Measurements from ENCODE around the gene ATG4B. TPM values are rescaled to one million over a fixed set of nuclear protein-coding genes. Genes with fewer than 3 reads are reported as not detected.

The ATG4B gene
- total RNA-seq, 1 experiment from 2014 or later, result 78.0 TPM

GRCh38 chr2:241676665-241677064 lies 39.2 kb downstream of the ATG4B start:
- no peaks in the 10 kb centered on the region for H3K27me3 ChIP-seq
- DNase-seq, result no peak
- H3K9me3 ChIP-seq (replicated peaks), result no peaks in the 10 kb centered on the region
- H3K27ac ChIP-seq, result no peak overlapping the region
- H3K36me3 ChIP-seq, result peaks cover 53% of the 10 kb centered on the region
- peaks cover 12% of the 10 kb centered on the region for H3K4me1 ChIP-seq
- no peak overlapping the region for H3K4me3 ChIP-seq

DNA sequence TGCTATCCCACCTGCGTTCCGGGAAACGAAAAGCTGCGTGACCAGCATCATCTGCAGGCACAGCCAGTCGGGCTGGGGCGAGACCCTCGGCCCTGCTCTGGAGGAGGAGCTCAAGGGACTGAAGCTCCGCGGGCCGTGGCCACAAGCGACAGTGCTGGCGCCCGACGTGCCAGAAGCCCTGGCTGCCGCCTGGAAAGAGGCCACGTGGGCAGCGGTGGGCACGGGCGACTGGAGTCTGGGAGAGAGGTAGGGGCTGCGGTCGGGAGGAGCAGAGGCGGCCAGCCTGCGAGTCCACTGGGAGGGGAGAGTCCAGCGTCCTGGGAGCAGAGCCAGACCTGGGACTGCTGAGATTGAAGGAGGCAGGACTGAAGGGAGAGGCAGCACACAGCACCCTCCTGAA lies 39.9 kb downstream of the ATG4B start:
- H3K27ac ChIP-seq, result no peak overlapping the region
- no peaks in the 10 kb centered on the region for H3K27me3 ChIP-seq
- DNase-seq, result no peak
- peaks cover 12% of the 10 kb centered on the region for H3K4me1 ChIP-seq
- H3K36me3 ChIP-seq, result peaks cover 60% of the 10 kb centered on the region
- H3K4me3 ChIP-seq, result no peak overlapping the region
- H3K9me3 ChIP-seq (replicated peaks), result no peaks in the 10 kb centered on the region

- Histone ChIP-seq H3K9me3 (replicated peaks) (no peaks in the 10 kb centered on the region), H3K4me1 (peaks cover 12% of the 10 kb centered on the region), H3K4me3 (no peak overlapping the region), H3K36me3 (peaks cover 67% of the 10 kb centered on the region), H3K27ac (no peak overlapping the region), H3K27me3 (no peaks in the 10 kb centered on the region)
- DNase-seq, result no peak
These were observed 40.8 kb downstream of the ATG4B start for GRCh38 chr2:241678307-241678706.

DNA sequence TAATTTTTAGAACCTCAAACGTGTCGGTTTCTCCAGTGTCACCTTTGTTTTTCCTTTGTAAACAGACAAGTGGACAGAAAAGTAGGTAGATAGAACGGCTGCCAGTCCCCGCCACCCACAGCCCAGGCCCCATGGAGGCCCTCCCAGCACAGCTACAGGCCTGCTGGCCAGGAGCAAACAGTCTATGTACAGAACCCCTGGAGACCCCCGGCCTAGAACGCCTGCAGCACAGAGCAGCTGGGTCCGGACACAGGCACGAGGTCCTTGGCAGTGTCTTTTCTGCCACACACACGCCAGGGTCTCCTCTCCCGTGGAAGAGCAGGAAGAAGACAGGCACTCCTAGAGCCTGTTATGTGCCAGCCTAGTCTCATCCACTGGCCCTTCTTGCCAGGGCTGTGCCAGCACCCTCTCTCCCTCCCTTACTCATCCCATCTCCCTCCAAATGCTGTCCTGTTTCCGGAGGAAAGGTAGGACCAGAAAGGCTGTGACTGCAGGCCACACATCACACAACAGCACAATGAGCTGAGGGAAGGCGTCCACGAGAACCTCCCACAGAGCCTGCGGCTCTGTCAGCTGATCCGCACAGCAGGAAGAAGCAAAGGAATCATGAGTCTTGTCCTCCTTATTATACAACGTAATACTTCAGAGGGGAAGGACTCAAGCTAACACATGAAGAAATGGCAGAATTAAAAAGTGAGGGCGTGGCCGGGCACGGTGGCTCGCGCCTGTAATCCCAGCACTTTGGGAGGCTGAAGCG lies 41.5 kb downstream of the ATG4B start:
- DNase-seq, result no peak
- Histone ChIP-seq H3K4me3 (no peak overlapping the region), H3K9me3 (replicated peaks) (no peaks in the 10 kb centered on the region), H3K27me3 (no peaks in the 10 kb centered on the region), H3K27ac (no peak overlapping the region), H3K4me1 (peaks cover 12% of the 10 kb centered on the region), H3K36me3 (peaks cover 73% of the 10 kb centered on the region)

DNA sequence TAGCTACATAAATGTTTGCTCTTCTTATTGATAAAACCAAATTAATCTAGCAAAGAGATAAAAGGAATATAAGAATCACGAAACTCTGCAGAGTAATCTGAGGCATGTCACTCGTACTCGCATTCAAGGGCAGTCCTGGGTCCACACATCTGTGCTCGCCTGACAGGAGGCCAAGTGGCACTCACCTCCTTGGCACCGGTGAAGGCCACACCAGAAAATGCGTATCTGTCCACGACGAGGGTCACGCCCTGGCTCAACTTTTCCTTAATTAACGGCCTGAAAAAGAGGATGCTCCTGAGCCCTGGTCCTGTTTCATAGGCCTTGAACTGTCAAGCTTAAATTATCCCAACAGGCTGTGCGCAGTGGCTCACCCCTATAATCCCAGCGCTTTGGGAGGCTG lies 42.6 kb downstream of the ATG4B start:
- no peaks in the 10 kb centered on the region for H3K9me3 ChIP-seq (replicated peaks)
- H3K36me3 ChIP-seq, result peaks cover 81% of the 10 kb centered on the region
- peaks cover 12% of the 10 kb centered on the region for H3K4me1 ChIP-seq
- DNase-seq, result no peak
- no peak overlapping the region for H3K27ac ChIP-seq
- H3K4me3 ChIP-seq, result no peak overlapping the region
- H3K27me3 ChIP-seq, result no peaks in the 10 kb centered on the region

- peak; percentile 66 for DNase-seq
- Histone ChIP-seq H3K4me3 (no peak overlapping the region), H3K36me3 (peaks cover 76% of the 10 kb centered on the region), H3K27me3 (no peaks in the 10 kb centered on the region), H3K27ac (peak overlapping the region; percentile 45), H3K4me1 (peaks cover 12% of the 10 kb centered on the region), H3K9me3 (replicated peaks) (no peaks in the 10 kb centered on the region)
These were observed 43.5 kb downstream of the ATG4B start for GRCh38 chr2:241680827-241681599.

- Histone ChIP-seq H3K4me1 (peaks cover 7% of the 10 kb centered on the region), H3K27me3 (no peaks in the 10 kb centered on the region), H3K27ac (peak overlapping the region; percentile 86), H3K9me3 (replicated peaks) (no peaks in the 10 kb centered on the region), H3K4me3 (peak overlapping the region; percentile 88), H3K36me3 (peaks cover 43% of the 10 kb centered on the region)
- DNase-seq, result no peak
These were observed 48.8 kb downstream of the ATG4B start for GRCh38 chr2:241686324-241686649.

DNA sequence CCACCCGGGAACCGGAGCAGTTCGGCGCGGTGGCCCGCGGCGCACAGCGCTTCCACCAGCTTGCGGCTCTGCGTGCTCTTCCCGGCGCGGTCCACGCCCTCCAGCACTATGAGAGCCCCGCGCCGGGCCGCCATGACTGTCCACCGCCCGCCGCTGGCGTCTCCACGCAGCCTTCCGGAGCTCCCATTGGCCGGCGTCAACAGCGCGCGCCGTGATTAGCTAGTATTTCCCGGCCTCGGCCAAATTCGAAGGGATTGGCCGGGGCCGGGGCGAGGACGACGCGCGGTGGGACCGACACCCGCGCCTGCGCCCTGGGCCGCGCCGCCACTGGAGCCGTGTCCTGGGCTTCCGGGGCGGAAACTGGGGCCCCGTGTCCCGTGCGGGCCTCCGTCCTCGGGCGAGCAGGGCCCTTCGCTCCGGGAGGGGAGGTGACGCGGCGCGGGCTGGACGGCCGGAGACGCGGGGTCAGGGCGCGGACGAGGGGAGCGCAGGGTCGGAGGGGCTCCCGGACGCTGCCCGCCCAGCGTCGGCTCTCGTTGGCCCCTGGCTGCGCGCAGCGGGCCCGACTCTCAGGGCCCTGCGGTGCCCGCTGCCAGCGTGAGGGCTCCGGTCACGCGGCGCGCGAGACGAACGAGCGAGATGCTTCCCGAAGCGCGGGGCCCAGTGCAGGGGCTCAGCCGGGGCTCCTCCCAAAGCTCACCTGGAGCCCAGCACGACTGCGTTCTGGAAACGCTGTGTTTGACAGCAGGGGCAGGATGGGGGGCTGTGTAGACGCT lies 49.3 kb downstream of the ATG4B start, which contains the start of gene DTYMK:
DTYMK (minus strand) TSS at position 166 of the 776 bp plus-strand sequence; CDS start at position 134, 32 bp downstream.
- Histone ChIP-seq H3K4me1 (0 out of 2 replicates have a peak, but pooled peaks cover 2% of the 10 kb centered on the region), H3K9me3 (replicated peaks) (no peaks in the 10 kb centered on the region), H3K4me3 (peak within 1 kb of the TSS; percentile 88), H3K27ac (peak within 1 kb of the TSS; percentile 86), H3K27me3 (no peaks in the 10 kb centered on the region), H3K36me3 (peaks cover 42% of the 10 kb centered on the region)
- DNase-seq, result peak; percentile 97 to 98

DNA sequence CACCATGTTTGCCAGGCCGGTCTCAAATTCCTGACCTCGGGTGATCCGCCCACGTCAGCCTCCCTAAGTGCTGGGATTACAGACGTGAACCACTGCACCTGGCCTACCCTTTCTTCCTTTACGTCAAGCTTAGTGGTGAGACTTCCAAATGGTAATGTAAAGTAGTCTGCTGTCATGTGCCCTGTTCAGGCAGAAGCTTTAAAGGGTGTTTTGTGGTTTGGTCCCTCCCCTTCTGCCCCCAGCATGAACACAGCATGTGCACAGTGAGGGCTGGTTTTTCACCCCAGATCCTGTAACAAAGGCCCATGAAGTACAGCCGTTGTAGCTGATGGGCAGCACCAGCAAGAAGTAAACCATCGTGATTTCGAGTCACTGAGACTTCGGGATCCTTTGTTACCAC lies 51.8 kb downstream of the ATG4B start:
- Histone ChIP-seq H3K36me3 (peaks cover 34% of the 10 kb centered on the region), H3K4me1 (0 out of 2 replicates have a peak, but pooled peaks cover 2% of the 10 kb centered on the region), H3K4me3 (no peak overlapping the region), H3K27ac (no peak overlapping the region), H3K9me3 (replicated peaks) (no peaks in the 10 kb centered on the region), H3K27me3 (no peaks in the 10 kb centered on the region)
- DNase-seq, result peak; percentile 66 to 81

- Histone ChIP-seq H3K27me3 (no peaks in the 10 kb centered on the region), H3K36me3 (peaks cover 36% of the 10 kb centered on the region), H3K4me1 (0 out of 2 replicates have a peak, but pooled peaks cover 2% of the 10 kb centered on the region), H3K27ac (no peak overlapping the region), H3K4me3 (no peak overlapping the region), H3K9me3 (replicated peaks) (no peaks in the 10 kb centered on the region)
- no peak for DNase-seq
These were observed 52.8 kb downstream of the ATG4B start for GRCh38 chr2:241690202-241690717.

DNA sequence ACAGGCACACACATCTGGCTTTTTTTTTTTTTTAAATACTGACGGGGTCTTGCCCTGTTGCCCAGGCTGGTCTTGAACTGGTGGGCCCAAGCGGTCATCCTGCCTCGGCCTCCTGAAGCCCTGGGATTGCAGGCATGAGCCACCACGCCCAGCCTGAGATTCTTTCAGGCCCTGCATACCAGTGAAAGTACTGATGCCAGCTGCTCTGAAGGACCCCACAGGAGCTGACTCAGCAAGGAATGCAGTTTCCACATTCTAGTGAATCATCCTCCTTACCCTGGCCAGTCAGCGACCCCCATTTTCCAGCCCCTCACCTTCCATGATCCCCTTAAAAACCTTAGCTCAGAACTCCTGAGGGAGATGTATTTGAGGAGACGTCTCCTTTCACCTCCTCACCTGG lies 55.0 kb downstream of the ATG4B start:
- Histone ChIP-seq H3K4me1 (0 out of 2 replicates have a peak, but pooled peaks cover 2% of the 10 kb centered on the region), H3K4me3 (no peak overlapping the region), H3K27ac (no peak overlapping the region), H3K27me3 (no peaks in the 10 kb centered on the region), H3K36me3 (peaks cover 38% of the 10 kb centered on the region), H3K9me3 (replicated peaks) (no peaks in the 10 kb centered on the region)
- no peak for DNase-seq

DNA sequence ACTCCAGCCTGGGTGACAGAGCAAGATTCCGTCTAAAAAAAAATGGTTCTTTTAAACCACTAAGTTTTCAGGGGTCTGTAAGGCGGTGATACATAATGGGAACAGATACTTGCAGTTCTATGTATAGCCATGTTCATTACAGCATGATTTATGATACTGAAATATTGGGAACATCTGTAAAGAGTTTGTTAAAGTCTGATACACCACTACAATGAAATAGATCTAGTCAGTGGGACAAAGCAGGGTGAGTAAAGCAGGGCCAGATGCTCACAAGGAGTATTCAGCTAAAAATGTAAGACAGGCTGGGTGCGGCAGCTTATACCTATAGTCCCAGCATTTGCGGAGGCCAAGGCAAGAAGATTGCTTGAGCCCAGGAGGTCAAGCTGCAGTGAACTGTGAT lies 58.2 kb downstream of the ATG4B start:
- no peak for DNase-seq
- Histone ChIP-seq H3K27ac (no peak overlapping the region), H3K36me3 (peaks cover 34% of the 10 kb centered on the region), H3K4me1 (no peaks in the 10 kb centered on the region), H3K4me3 (no peak overlapping the region), H3K9me3 (replicated peaks) (no peaks in the 10 kb centered on the region), H3K27me3 (no peaks in the 10 kb centered on the region)

DNA sequence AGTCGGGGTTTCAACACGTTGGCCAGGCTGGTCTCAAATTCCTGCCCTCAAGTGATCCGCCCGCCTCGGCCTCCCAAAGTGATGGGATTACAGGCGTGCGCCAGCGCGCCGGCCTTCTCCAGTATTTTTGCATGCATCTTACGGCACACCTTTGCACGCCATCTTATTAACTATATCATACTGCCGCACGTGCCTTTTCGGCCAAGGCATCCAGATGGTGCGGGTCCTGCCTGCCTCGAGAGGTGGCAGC lies 63.6 kb downstream of the ATG4B start:
- Histone ChIP-seq H3K4me3 (peak overlapping the region; percentile 87), H3K27ac (peak overlapping the region; percentile 96), H3K27me3 (no peaks in the 10 kb centered on the region), H3K9me3 (replicated peaks) (no peaks in the 10 kb centered on the region), H3K36me3 (peaks cover 17% of the 10 kb centered on the region), H3K4me1 (no peaks in the 10 kb centered on the region)
- DNase-seq, result no peak

- H3K9me3 ChIP-seq (replicated peaks), result no peaks in the 10 kb centered on the region
- H3K4me1 ChIP-seq, result no peaks in the 10 kb centered on the region
- H3K36me3 ChIP-seq, result peaks cover 22% of the 10 kb centered on the region
- H3K4me3 ChIP-seq, result peak within 1 kb of the TSS; percentile 87
- peak; percentile 96 to 97 for DNase-seq
- no peaks in the 10 kb centered on the region for H3K27me3 ChIP-seq
- peak within 1 kb of the TSS; percentile 96 for H3K27ac ChIP-seq
These were observed 64.1 kb downstream of the ATG4B start, which contains the start of gene ING5 for GRCh38 chr2:241701399-241702154. Gene ING5, plus strand, starts transcription at chr2:241702039. Its CDS starts 27 bp downstream, at chr2:241702066.

Data from SJCRH30 (cell line).